ENCODE results near the gene MCF2L2. TPM values are rescaled to one million over a fixed set of nuclear protein-coding genes. Genes with fewer than 3 reads are reported as not detected.
A peak's percentile ranks its signal among the peaks of the same experiment; 100 is the strongest.

MCF2L2 gene
- total RNA-seq, 3 donors from 2014 or later = 0.84 to 2.7 (median 1.1) TPM

DNA sequence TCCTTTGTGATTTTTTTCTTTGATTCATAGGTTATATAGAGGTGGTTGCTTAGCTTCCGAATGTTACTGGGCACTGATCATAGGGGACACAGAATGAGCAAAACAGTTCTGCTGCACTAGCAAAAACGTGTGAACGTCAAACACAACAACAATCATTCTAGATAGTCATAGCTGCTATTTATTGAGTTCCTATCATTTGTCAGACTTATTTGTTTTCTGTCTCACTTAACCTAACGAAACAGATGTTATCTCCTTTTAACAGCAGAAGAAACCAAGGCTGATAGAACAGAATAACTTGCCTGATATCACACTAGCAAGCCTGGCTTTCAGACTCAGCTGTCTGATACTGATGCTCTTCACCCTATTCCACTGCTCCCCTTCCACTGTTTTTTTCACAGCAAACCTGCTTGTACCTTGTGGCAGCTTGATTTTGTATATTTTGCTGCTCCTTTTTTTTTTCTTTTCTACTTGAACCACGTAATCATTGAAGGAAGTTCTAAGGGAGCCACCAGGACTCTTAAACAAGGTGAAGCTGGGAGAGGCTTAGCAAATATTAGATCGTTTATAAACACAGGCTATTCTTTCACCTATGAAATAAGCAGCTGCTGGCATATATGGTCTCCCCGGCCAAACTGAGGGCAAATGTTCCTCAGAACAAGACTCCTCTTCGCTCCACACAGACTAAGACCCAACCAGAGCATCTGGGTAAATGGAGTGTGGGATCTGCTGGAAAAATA lies 78.8 kb downstream of the MCF2L2 start:
- no peak overlapping the region for H3K4me3 ChIP-seq
- H3K9me3 ChIP-seq = no peaks in the 10 kb centered on the region
- no peaks in the 10 kb centered on the region for H3K36me3 ChIP-seq (ENCODE audit: low read depth)
- intact Hi-C loops (cut with DNase I, micrococcal nuclease) = no loop called here
- no peaks in the 10 kb centered on the region for H3K4me1 ChIP-seq (ENCODE audit: low read depth)
- TF ChIP-seq, protein P1, sequence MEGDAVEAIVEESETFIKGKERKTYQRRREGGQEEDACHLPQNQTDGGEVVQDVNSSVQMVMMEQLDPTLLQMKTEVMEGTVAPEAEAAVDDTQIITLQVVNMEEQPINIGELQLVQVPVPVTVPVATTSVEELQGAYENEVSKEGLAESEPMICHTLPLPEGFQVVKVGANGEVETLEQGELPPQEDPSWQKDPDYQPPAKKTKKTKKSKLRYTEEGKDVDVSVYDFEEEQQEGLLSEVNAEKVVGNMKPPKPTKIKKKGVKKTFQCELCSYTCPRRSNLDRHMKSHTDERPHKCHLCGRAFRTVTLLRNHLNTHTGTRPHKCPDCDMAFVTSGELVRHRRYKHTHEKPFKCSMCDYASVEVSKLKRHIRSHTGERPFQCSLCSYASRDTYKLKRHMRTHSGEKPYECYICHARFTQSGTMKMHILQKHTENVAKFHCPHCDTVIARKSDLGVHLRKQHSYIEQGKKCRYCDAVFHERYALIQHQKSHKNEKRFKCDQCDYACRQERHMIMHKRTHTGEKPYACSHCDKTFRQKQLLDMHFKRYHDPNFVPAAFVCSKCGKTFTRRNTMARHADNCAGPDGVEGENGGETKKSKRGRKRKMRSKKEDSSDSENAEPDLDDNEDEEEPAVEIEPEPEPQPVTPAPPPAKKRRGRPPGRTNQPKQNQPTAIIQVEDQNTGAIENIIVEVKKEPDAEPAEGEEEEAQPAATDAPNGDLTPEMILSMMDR (IDR thresholded peaks at IDR 0.05) = no peak
- DNase-seq = no peak
- peak; percentile 62 for ATAC-seq

DNA sequence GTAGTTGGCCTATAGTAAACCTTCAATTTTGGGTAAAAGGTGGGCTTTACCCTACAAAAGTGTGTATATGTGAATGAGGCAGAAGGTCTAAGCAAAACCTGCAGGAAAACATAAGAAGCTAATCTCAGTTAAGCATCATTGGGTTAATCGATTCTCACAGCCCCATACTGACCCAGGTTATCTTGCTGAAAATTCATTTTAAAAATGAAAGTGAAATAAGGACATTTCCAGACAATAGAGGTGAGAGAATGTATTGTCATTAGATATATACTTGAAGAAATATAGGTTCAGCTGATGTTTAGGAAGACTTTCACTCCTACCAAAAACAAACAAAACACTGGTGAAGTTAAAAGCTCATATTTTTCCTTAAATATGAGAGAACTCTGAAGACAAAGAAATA lies 85.6 kb downstream of the MCF2L2 start:
- TF ChIP-seq, protein P1 (IDR thresholded peaks at IDR 0.05) = no peak
- ATAC-seq = no peak
- no peaks in the 10 kb centered on the region for H3K9me3 ChIP-seq
- no peak overlapping the region for H3K4me3 ChIP-seq
- no peaks in the 10 kb centered on the region for H3K4me1 ChIP-seq (ENCODE audit: low read depth)
- no peak for DNase-seq
- intact Hi-C loops (cut with DNase I, micrococcal nuclease) = no loop called here
- H3K36me3 ChIP-seq (ENCODE audit: low read depth) = no peaks in the 10 kb centered on the region

DNA sequence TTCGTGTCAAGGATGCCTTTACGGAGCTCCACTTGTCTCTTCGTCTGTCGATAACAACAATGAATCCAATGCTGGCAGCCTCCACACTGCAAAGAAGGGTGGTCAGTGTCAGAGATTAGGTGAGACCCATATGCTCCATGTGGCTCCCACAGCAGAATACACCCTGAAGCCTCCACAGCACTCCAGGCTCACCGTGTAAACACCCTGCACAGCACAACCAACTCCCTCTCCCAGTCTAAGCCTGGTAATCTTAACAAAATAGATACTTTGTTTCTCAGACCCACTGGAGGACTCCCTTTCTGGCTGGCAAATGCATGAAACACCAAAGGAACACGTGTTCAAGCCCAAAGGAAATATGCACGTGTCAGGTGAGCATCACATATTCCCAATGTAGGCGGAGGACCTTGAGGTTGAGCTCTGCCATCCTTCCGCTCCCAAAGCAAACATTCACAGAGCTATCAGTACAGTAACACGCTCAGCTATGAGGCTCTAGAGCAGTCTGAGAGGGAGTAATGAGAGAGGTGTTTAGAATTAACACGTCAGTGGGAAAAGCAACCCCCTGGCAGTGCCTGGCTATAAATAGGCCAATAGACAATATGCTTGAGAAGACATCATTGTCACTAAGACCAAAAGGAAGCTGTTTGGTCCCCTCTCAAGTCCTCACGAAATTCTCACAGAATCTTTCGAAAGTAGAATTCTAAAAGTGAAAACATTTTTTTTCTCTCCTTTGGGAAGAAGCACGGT lies 86.7 kb downstream of the MCF2L2 start:
- intact Hi-C loops (cut with DNase I, micrococcal nuclease) = no loop called here
- ATAC-seq = no peak

DNA sequence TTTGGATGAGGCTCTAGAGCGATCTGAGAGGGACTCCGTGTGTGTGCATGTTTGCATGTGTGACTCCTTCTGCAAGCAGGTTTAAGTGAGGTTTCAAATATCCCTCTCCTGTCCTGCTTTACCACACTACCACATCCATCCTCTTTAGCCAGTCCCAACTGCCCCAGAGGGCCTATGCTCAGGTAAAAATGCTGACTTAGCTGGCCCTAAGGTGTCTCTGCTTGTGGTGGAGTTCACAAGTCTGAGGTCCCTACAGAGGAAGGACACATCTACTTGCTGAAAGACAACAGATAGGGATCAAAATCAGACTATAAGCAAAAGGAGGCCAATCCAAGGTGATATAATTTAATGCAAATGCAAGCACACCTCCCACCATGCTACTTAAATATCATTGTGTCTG lies 88.2 kb downstream of the MCF2L2 start:
- H3K4me3 ChIP-seq = no peak overlapping the region
- TF ChIP-seq, protein P1 (IDR thresholded peaks at IDR 0.05) = no peak
- intact Hi-C loops (cut with DNase I, micrococcal nuclease) = no loop called here

More for the DNA sequence above, 86.7 kb downstream of the MCF2L2 start:
- TF ChIP-seq, protein P1 (IDR thresholded peaks at IDR 0.05) = no peak
- Histone ChIP-seq H3K4me3 (no peak overlapping the region), H3K36me3 (ENCODE audit: low read depth) (no peaks in the 10 kb centered on the region), H3K4me1 (ENCODE audit: low read depth) (no peaks in the 10 kb centered on the region), H3K9me3 (no peaks in the 10 kb centered on the region)
- no peak for DNase-seq

DNA sequence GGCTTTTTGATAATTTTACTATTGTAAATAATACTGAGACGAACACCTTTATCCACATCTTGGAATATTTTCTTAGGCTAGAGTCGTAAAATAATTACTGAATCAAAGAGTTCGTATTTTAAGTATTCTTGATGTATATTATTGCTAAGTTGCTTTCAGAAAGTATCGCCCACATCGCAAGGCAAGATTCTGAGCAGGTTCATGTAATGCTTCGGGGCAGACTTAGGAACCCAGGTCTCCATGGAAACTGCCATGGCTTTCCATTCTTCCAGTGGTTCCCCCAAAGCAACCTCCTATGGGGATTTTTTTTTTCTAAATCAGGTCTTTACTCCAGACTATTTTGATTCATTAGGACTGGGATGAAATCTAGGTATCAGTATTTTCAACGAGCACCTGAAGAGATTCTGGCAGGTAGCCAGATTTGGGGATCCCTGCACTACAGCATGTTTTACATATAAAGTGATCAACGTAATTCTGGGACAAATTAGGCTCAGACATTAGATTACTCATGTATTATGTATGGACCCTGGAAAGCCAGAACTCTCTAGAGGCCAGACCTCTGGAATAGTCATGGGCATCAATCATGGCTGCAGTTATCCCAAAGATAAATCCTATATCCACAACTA lies 88.8 kb downstream of the MCF2L2 start:
- no peak for DNase-seq
- TF ChIP-seq, protein P1 (IDR thresholded peaks at IDR 0.05) = no peak
- no peak for ATAC-seq
- no peak overlapping the region for H3K4me3 ChIP-seq
- no peaks in the 10 kb centered on the region for H3K9me3 ChIP-seq
- no peaks in the 10 kb centered on the region for H3K36me3 ChIP-seq (ENCODE audit: low read depth)
- H3K4me1 ChIP-seq (ENCODE audit: low read depth) = no peaks in the 10 kb centered on the region
- intact Hi-C loops (cut with DNase I, micrococcal nuclease) = no loop called here

More for the DNA sequence above, 88.2 kb downstream of the MCF2L2 start:
- no peaks in the 10 kb centered on the region for H3K4me1 ChIP-seq (ENCODE audit: low read depth)
- DNase-seq (no peak), ATAC-seq (no peak)
- no peaks in the 10 kb centered on the region for H3K9me3 ChIP-seq
- H3K36me3 ChIP-seq (ENCODE audit: low read depth) = no peaks in the 10 kb centered on the region
